Endothelial cell of umbilical vein (primary cell): Measurements from ENCODE around the gene XRN2.

Source experiments
- CTCF ChIP-seq, 2 donors: IDR thresholded peaks; 1 replicate in 1 of 2; 2 replicates in 1 of 2; pipeline ENCODE4 v1.5.1; 2011; ENCODE audit warnings: low read length in 2 of 2, mild to moderate bottlenecking in 2 of 2, moderate library complexity in 2 of 2, control low read depth in 1 of 2, inconsistent platforms in 1 of 2, low read depth in 1 of 2; ENCODE audit not compliant: insufficient read depth in 1 of 2; ENCODE audit errors: extremely low read depth in 1 of 2
- EZH2 ChIP-seq: IDR thresholded peaks from 2 replicates; pipeline ENCODE4 v1.6.1; 2012; ENCODE audit warnings: borderline replicate concordance, low read depth, mild to moderate bottlenecking, moderate library complexity, low read length, inconsistent platforms; ENCODE audit not compliant: severe bottlenecking
- FOS ChIP-seq: IDR thresholded peaks from 2 replicates; pipeline ENCODE4 v1.6.1; 2011; ENCODE audit warnings: mild to moderate bottlenecking, low read length, moderate library complexity, borderline replicate concordance; ENCODE audit not compliant: insufficient read depth
- JUN ChIP-seq: IDR thresholded peaks from 2 replicates; pipeline ENCODE4 v1.6.1; 2011; ENCODE audit warnings: borderline replicate concordance, low read depth; ENCODE audit not compliant: insufficient read length, insufficient read depth
- MAX ChIP-seq: IDR thresholded peaks from 2 replicates; pipeline ENCODE4 v1.6.1; 2011; ENCODE audit not compliant: insufficient read depth, insufficient read length
- MYC ChIP-seq: IDR thresholded peaks from one replicate; pipeline ENCODE4 v1.6.1; 2011; ENCODE audit warnings: mild to moderate bottlenecking, low read depth, low read length
- POLR2A ChIP-seq: IDR thresholded peaks from 2 replicates; pipeline ENCODE4 v1.6.1; 2012; ENCODE audit warnings: low read depth, mild to moderate bottlenecking, control low read depth, low read length
- POLR2AphosphoS5 ChIP-seq: IDR thresholded peaks from 2 replicates; pipeline ENCODE4 v1.6.1; 2012; ENCODE audit warnings: low read depth, mild to moderate bottlenecking, control low read depth, low read length, moderate library complexity; ENCODE audit not compliant: insufficient read depth

- TF ChIP-seq CTCF (IDR thresholded peaks at IDR 0.05; ENCODE audit: extremely low read depth in 1 of 2, insufficient read depth in 1 of 2, low read depth in 1 of 2, low read length in 2 of 2), result no peak
- TF ChIP-seq MAX, result no peak
- TF ChIP-seq POLR2AphosphoS5, result no peak
- no peak for TF ChIP-seq EZH2
- no peak for TF ChIP-seq POLR2A
- TF ChIP-seq JUN, result no peak
- no peak for TF ChIP-seq FOS
- TF ChIP-seq MYC, result no peak
These were observed 121.7 kb downstream of the XRN2 start for GRCh38 chr20:21424846-21425245.
